HG03066 (cell line): Measurements from ENCODE around the gene PPP1R7.
"Not testable (repeated sequence)": the region's sequence is repeated elsewhere in the genome, so short reads cannot be mapped to it uniquely, and the experiment has no call there.

Experiments used
- ATAC-seq: cut with Tn5 transposase; IDR thresholded peaks from one replicate; pipeline ENCODE4 v1.9.1; 2021; ENCODE audit warnings: low read depth; ENCODE audit not compliant: unreplicated experiment

The PPP1R7 gene

GRCh38 chr2:241190291-241190981 is 40.2 kb downstream of the PPP1R7 start:
- no peak for ATAC-seq

- no peak for ATAC-seq
Measured at GRCh38 chr2:241191081-241191480, 40.8 kb downstream of the PPP1R7 start.

GRCh38 chr2:241193271-241193670 is 43.0 kb downstream of the PPP1R7 start:
- no peak for ATAC-seq

- no peak for ATAC-seq
Measured at GRCh38 chr2:241194811-241195210, 44.5 kb downstream of the PPP1R7 start.

- no peak for ATAC-seq
Measured at GRCh38 chr2:241195506-241196130, 45.4 kb downstream of the PPP1R7 start.

GRCh38 chr2:241197246-241197645 is 47.0 kb downstream of the PPP1R7 start:
- ATAC-seq, result not testable (repeated sequence)

- no peak for ATAC-seq
Measured at GRCh38 chr2:241197947-241198346, 47.7 kb downstream of the PPP1R7 start.

- ATAC-seq, result no peak
Measured at GRCh38 chr2:241198381-241199279, 48.4 kb downstream of the PPP1R7 start.

- no peak for ATAC-seq
Measured at GRCh38 chr2:241199286-241199685, 49.0 kb downstream of the PPP1R7 start.

GRCh38 chr2:241199897-241200821 is 49.9 kb downstream of the PPP1R7 start:
- ATAC-seq, result no peak

GRCh38 chr2:241200822-241201395 is 50.6 kb downstream of the PPP1R7 start:
- ATAC-seq, result no peak

- no peak for ATAC-seq
Measured at GRCh38 chr2:241201445-241202267, 51.4 kb downstream of the PPP1R7 start.

- no peak for ATAC-seq
Measured at GRCh38 chr2:241202268-241202585, 52.0 kb downstream of the PPP1R7 start.

- no peak for ATAC-seq
Measured at GRCh38 chr2:241202681-241203080, 52.4 kb downstream of the PPP1R7 start.

GRCh38 chr2:241203218-241204009 is 53.1 kb downstream of the PPP1R7 start:
- ATAC-seq, result no peak

GRCh38 chr2:241204010-241204384 is 53.7 kb downstream of the PPP1R7 start:
- no peak for ATAC-seq

- no peak for ATAC-seq
Measured at GRCh38 chr2:241204490-241204889, 54.2 kb downstream of the PPP1R7 start.

- no peak for ATAC-seq
Measured at GRCh38 chr2:241205086-241205485, 54.8 kb downstream of the PPP1R7 start.

GRCh38 chr2:241207151-241207550 is 56.9 kb downstream of the PPP1R7 start:
- ATAC-seq, result no peak
